HepG2 (cell line): ENCODE results near the gene UBR4. TPM values are rescaled to one million over a fixed set of nuclear protein-coding genes. Genes with fewer than 3 reads are reported as not detected.

Experiments used
- ATAC-seq: fragments of 200-7000 bp; cut with Tn5 transposase; 3 replicates; pipeline ENCODE4 v1.9.1; 2020; ENCODE audit warnings: mild to moderate bottlenecking, moderate library complexity
- BruUV-seq: library from RNA; stranded (reverse); fragments of 400-500 nt; replicated peaks from 2 replicates; lab custom pipeline; 2021; lab: Mats Ljungman, UMichigan
- CTCF ChIA-PET: fragments of 300-600 bp; formaldehyde crosslinking; extraction: SDS; loops from one replicate; lab custom pipeline; 2021; ENCODE audit warnings: low total read pairs, inconsistent platforms, low intra/inter-chr PET ratio; lab: Yijun Ruan, JAX
- POLR2A ChIA-PET: fragments of 350-600 bp; sonication (Branson Sonifier 250); formaldehyde crosslinking; loops from one replicate; lab custom pipeline; 2020; ENCODE audit warnings: antibody characterized with exemption, inconsistent platforms; lab: Yijun Ruan, JAX
- DNase-seq: peaks from one replicate; pipeline ENCODE4 v3.0.0-alpha.2; 2015; ENCODE audit warnings: low spot score
- FAIRE-seq: peaks from 3 replicates; lab custom pipeline; 2011; peaks lifted over from hg19 to GRCh38; lab: Jason Lieb, UNC
- H2AFZ ChIP-seq: one replicate; pipeline ENCODE4 v1.6.1; 2011; ENCODE audit warnings: low read length, inconsistent platforms
- H3K27ac ChIP-seq: fragments of 300-600 bp; 3 replicates; pipeline ENCODE4 v1.8.0; 2011; ENCODE audit warnings: mixed run types, mild to moderate bottlenecking, mixed read lengths, low read length, inconsistent platforms; ENCODE audit not compliant: insufficient read depth; ENCODE audit errors: extremely low read length
- H3K27me3 ChIP-seq, 2 experiments: fragments of 200-600 bp in 1 of 2; 2 replicates in 1 of 2; 3 replicates in 1 of 2; pipeline versions ENCODE4 v1.6.0 to v1.8.0; 2011; ENCODE audit warnings: low read length in 2 of 2, mild to moderate bottlenecking in 2 of 2, moderate library complexity in 2 of 2, inconsistent platforms in 1 of 2; ENCODE audit not compliant: insufficient read depth in 2 of 2, control insufficient read depth in 1 of 2
- H3K36me3 ChIP-seq, 2 experiments: fragments of 200-600 bp in 1 of 2; replicated peaks in 1 of 2; 2 replicates in 1 of 2; 3 replicates in 1 of 2; pipeline versions ENCODE4 v1.5.1 to v1.8.0; 2011; ENCODE audit warnings: low read length in 2 of 2, inconsistent platforms in 1 of 2; ENCODE audit not compliant: insufficient read depth in 2 of 2, control insufficient read depth in 1 of 2
- H3K4me1 ChIP-seq: 2 replicates; pipeline ENCODE4 v1.5.1; 2012; ENCODE audit warnings: low read length, inconsistent platforms; ENCODE audit not compliant: insufficient read depth
- H3K4me2 ChIP-seq: 2 replicates; pipeline ENCODE4 v1.6.0; 2011; ENCODE audit warnings: low read depth, low read length, inconsistent platforms
- H3K4me3 ChIP-seq, 3 experiments: fragments of 200-600 bp in 1 of 3; sonication (generic), shearing (Covaris generic) in 1 of 3; replicated peaks in 1 of 3; 2 replicates each; pipeline ENCODE4 v1.5.1; 2011 to 2016; ENCODE audit warnings: low read length in 3 of 3, inconsistent platforms in 2 of 3, low read depth in 2 of 3, mild to moderate bottlenecking in 2 of 3, control low read depth in 1 of 3, mixed read lengths in 1 of 3; ENCODE audit not compliant: insufficient read depth in 1 of 3
- H3K79me2 ChIP-seq: one replicate; pipeline ENCODE4 v1.6.1; 2011; ENCODE audit warnings: low read length, inconsistent platforms; ENCODE audit not compliant: insufficient read depth
- H3K9ac ChIP-seq: 2 replicates; pipeline ENCODE4 v1.6.0; 2011; ENCODE audit warnings: mild to moderate bottlenecking, low read depth, low read length, inconsistent platforms; ENCODE audit not compliant: insufficient read depth
- H3K9me3 ChIP-seq: 2 replicates; pipeline ENCODE4 v1.5.1; 2012; ENCODE audit warnings: mild to moderate bottlenecking, low read length
- H4K20me1 ChIP-seq: 2 replicates; pipeline ENCODE4 v1.6.0; 2011; ENCODE audit warnings: inconsistent platforms, mild to moderate bottlenecking, low read length, moderate library complexity; ENCODE audit not compliant: insufficient read depth
- BCL6 ChIP-seq: IDR thresholded peaks from 2 replicates; pipeline ENCODE4 v1.6.1; 2016; ENCODE audit warnings: missing genetic modification reagents, missing compliant biosample characterization
- CBX1 ChIP-seq: IDR thresholded peaks from one replicate; pipeline ENCODE4 v1.6.1; 2016; ENCODE audit warnings: antibody characterized with exemption, low read depth
- CREB1 ChIP-seq, 2 experiments: fragments of 450-650 bp in 1 of 2; IDR thresholded peaks; 2 replicates each; pipeline ENCODE4 v1.6.1; 2016 to 2017; ENCODE audit warnings: control low read depth in 1 of 2, mild to moderate bottlenecking in 1 of 2, missing compliant biosample characterization in 1 of 2, missing genetic modification characterization in 1 of 2
- EED ChIP-seq: sonication (generic); formaldehyde crosslinking; IDR thresholded peaks from 2 replicates; pipeline ENCODE4 v1.5.0; 2020; ENCODE audit warnings: mild to moderate bottlenecking, missing genetic modification reagents
- ELF4 ChIP-seq: sonication (generic); formaldehyde crosslinking; IDR thresholded peaks from 2 replicates; pipeline ENCODE4 v1.5.0; 2020; ENCODE audit warnings: missing genetic modification reagents, mild to moderate bottlenecking, moderate library complexity, borderline replicate concordance
- HMGXB4 ChIP-seq, 2 experiments: sonication (generic) in 1 of 2; formaldehyde crosslinking in 1 of 2; IDR thresholded peaks; 2 replicates each; pipeline versions ENCODE4 v1.4.0 to v1.6.1; 2018 to 2020; ENCODE audit warnings: missing genetic modification reagents in 2 of 2, borderline replicate concordance in 1 of 2, low read depth in 1 of 2, mild to moderate bottlenecking in 1 of 2, missing biosample characterization in 1 of 2
- HNF4G ChIP-seq, 2 experiments: sonication (generic) in 1 of 2; formaldehyde crosslinking in 1 of 2; IDR thresholded peaks; 2 replicates each; pipeline versions ENCODE4 v1.4.0 to v1.6.1; 2011 to 2020; ENCODE audit warnings: borderline replicate concordance in 2 of 2, low read depth in 2 of 2, mild to moderate bottlenecking in 2 of 2, low read length in 1 of 2, missing genetic modification reagents in 1 of 2, moderate library complexity in 1 of 2
- KDM1A ChIP-seq: IDR thresholded peaks from 2 replicates; pipeline ENCODE4 v1.6.1; 2016; ENCODE audit warnings: missing compliant biosample characterization
- NR2F6 ChIP-seq, 2 experiments: IDR thresholded peaks; 2 replicates each; pipeline ENCODE4 v1.6.1; 2016; ENCODE audit warnings: antibody characterized with exemption in 1 of 2, mild to moderate bottlenecking in 1 of 2
- PHF5A ChIP-seq: IDR thresholded peaks from one replicate; pipeline ENCODE4 v1.6.1; 2018; ENCODE audit warnings: low read depth, missing genetic modification reagents; ENCODE audit not compliant: unreplicated experiment
- RARG ChIP-seq: sonication (generic); formaldehyde crosslinking; IDR thresholded peaks from 2 replicates; pipeline ENCODE4 v1.4.0; 2020; ENCODE audit warnings: low read depth, mild to moderate bottlenecking, missing genetic modification reagents
- REPIN1 ChIP-seq: sonication (generic); formaldehyde crosslinking; IDR thresholded peaks from 2 replicates; pipeline ENCODE4 v1.8.0; 2022; ENCODE audit warnings: missing genetic modification reagents, low read depth, mild to moderate bottlenecking, borderline replicate concordance
- ZNF138 ChIP-seq: sonication (generic); formaldehyde crosslinking; IDR thresholded peaks from 2 replicates; pipeline ENCODE4 v1.5.0; 2020; ENCODE audit warnings: mild to moderate bottlenecking, low read depth, missing genetic modification reagents
- ZNF24 ChIP-seq: fragments of 450-650 bp; IDR thresholded peaks from 2 replicates; pipeline ENCODE4 v1.6.1; 2017; ENCODE audit warnings: antibody characterized with exemption, mild to moderate bottlenecking
- ZNF263 ChIP-seq: sonication (generic); formaldehyde crosslinking; IDR thresholded peaks from 2 replicates; pipeline ENCODE4 v1.4.0; 2020; ENCODE audit warnings: missing genetic modification reagents
- ZNF607 ChIP-seq: sonication (generic); formaldehyde crosslinking; IDR thresholded peaks from 2 replicates; pipeline ENCODE4 v1.5.1; 2020; ENCODE audit warnings: missing genetic modification reagents, mild to moderate bottlenecking, borderline replicate concordance
- ZNF629 ChIP-seq: sonication (generic); formaldehyde crosslinking; conservative IDR thresholded peaks from 2 replicates; pipeline ENCODE4 v1.5.0; 2020; ENCODE audit warnings: missing genetic modification reagents
- ZNF770 ChIP-seq: sonication (generic); formaldehyde crosslinking; IDR thresholded peaks from 2 replicates; pipeline ENCODE4 v1.5.0; 2020; ENCODE audit warnings: mild to moderate bottlenecking, missing genetic modification reagents
- ZNF841 ChIP-seq: sonication (generic); formaldehyde crosslinking; IDR thresholded peaks from 2 replicates; pipeline ENCODE4 v1.8.1; 2023; ENCODE audit warnings: missing genetic modification reagents, borderline replicate concordance
- WGBS: methylation state at CpG from one replicate; pipeline ENCODE4 v1.1.6; 2017; ENCODE audit warnings: low lambda C conversion rate; 5-methylcytosine and 5-hydroxymethylcytosine counted together
- in situ Hi-C: cut with HindIII; loops from 2 replicates; pipeline ENCODE4 v1.10.0; 2017; ENCODE audit warnings: low pct_unique_long_range_greater_than_20kb; ENCODE audit not compliant: extremely low pct_ligation_motif_present
- intact Hi-C: fragments of 100-400 bp; cut with micrococcal nuclease; formaldehyde crosslinking; loops from one replicate; pipeline ENCODE4 v1.10.0; 2022; ENCODE audit not compliant: unreplicated experiment
- polyA plus RNA-seq, 8 experiments: library from polyadenylated mRNA; depleted of rRNA in 3 of 8; stranded (reverse) in 7 of 8; unstranded in 1 of 8; fragments of >200 nt; fragmentation: Illumina TruSeq in 4 of 8; extraction: Trizol in 4 of 8; gene quantifications; 2 replicates each; pipeline versions ENCODE4 v1.2.1 to v1.2.3, GENCODE V29; 2011 to 2016; ENCODE audit warnings: low read depth in 4 of 8, missing spikeins in 1 of 8, mixed read lengths in 1 of 8; ENCODE audit not compliant: insufficient read depth in 1 of 8
- total RNA-seq, 5 experiments: library from RNA; depleted of rRNA; stranded (reverse); fragments of >200 nt; fragmentation: Illumina TruSeq; extraction: Trizol; gene quantifications; 2 replicates each; pipeline ENCODE4 v1.2.3, GENCODE V29; 2016; ENCODE audit warnings: low read depth in 1 of 5

The UBR4 gene
- total and polyA plus RNA-seq, 2 of the 13 experiments (the other 11 are each of a cell fraction or from before 2014, with no cell fraction given) = 59.1 to 106 TPM

DNA sequence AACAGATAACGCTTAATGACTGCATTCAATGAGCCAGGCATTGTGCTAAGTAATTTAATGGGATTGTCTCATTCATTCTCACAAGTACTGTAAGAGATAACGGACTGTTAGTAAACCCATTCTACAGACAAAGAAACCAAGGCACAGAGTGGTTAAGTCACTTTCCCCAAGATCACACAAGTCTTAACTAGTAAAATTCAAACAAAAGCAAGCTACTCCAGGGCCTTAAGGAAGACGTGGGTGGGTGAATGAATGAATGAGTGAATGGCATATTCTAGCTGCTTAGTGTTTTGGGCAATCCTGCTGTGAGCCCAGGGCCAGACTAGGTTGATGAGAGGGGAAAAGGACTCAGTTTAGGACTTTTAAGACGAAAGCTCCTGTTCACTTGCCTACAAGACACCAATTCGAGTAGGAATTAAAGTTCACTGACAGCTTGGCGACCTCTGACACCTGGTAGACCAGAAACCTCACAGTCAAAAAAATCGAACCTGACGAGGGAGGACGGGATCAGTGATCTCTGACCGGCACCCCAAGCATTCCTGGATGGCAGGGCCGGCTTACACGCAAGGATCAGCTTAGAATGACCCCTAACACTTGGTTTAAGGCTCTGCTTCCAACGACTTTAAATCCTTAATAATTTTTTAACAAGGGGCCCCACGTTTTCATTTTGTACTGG is 40.7 kb upstream of the UBR4 start:
- in situ Hi-C loops = no loop called here
- TF ChIP-seq REPIN1 (CRISPR knock-in tag) (0 out of 2 replicates have a peak, but pooled peaks have one; percentile 3), HMGXB4 (CRISPR knock-in tag; IDR thresholded peaks at IDR 0.05; ENCODE audit: borderline replicate concordance in 1 of 2, low read depth in 1 of 2) (no peak), ZNF607 (CRISPR knock-in tag) (peak; percentile 27; the same call in 1 of the 2 replicates), ZNF263 (CRISPR knock-in tag) (peak; percentile 66), ZNF138 (CRISPR knock-in tag) (0 out of 2 replicates have a peak, but pooled peaks have one; percentile 21), NR2F6 (IDR thresholded peaks at IDR 0.05) (peak; percentile 52), NR2F6 (CRISPR knock-in tag; IDR thresholded peaks at IDR 0.05) (no peak), ELF4 (CRISPR knock-in tag) (peak; percentile 67; the same call in 1 of the 2 replicates), BCL6 (CRISPR knock-in tag) (no peak), PHF5A (CRISPR knock-in tag) (no peak), HNF4G (IDR thresholded peaks at IDR 0.05; ENCODE audit: borderline replicate concordance, low read depth, low read length) (peak; percentile 16; the same call in 1 of the 2 replicates), HNF4G (CRISPR knock-in tag; IDR thresholded peaks at IDR 0.05; ENCODE audit: borderline replicate concordance, low read depth) (no peak), CREB1 (IDR thresholded peaks at IDR 0.05) (no peak), CREB1 (CRISPR knock-in tag; IDR thresholded peaks at IDR 0.05) (0 out of 2 replicates have a peak, but pooled peaks have one; percentile 36), ZNF629 (CRISPR knock-in tag) (peak; percentile 92), EED (CRISPR knock-in tag) (no peak), ZNF841 (no peak), CBX1 (no peak), ZNF24 (peak; percentile 77; the same call in 1 of the 2 replicates), KDM1A (CRISPR knock-in tag) (0 out of 2 replicates have a peak, but pooled peaks have one; percentile 31), RARG (no peak), ZNF770 (no peak)
- TF ChIP-seq, all 625 proteins: peak for 11
- Histone ChIP-seq H3K4me1 (peaks cover 38% of the 10 kb centered on the region), H3K9ac (peak overlapping the region; percentile 92), H3K36me3 (peaks cover 2 to 18% of the 10 kb centered on the region in 2 experiments; a peak in 4 of 5 replicates), H3K4me3 (peak overlapping the region; percentile 61 to 97 (median 91)), H4K20me1 (peaks cover 4% of the 10 kb centered on the region), H3K9me3 (no peaks in the 10 kb centered on the region), H3K79me2 (peaks cover 82% of the 10 kb centered on the region), H2AFZ (no peak overlapping the region), H3K27me3 (no peaks in the 10 kb centered on the region; a peak in 1 of 5 replicates), H3K27ac (peak overlapping the region; percentile 98), H3K4me2 (peak overlapping the region; percentile 88)
- CTCF ChIA-PET = no interaction called here
- POLR2A ChIA-PET = interaction anchor here (1.0 to 2.2 kb wide), 9 partner anchors 10 to 71 kb away, joined by 3 to 21 read pairs (median 6); partner anchors contain the start of genes AKR7A2 and SLC66A1
- peak; percentile 56 for FAIRE-seq
- intact Hi-C loops = no loop called here
- peak; percentile 18 for DNase-seq
- peak; percentile 33 for ATAC-seq
- WGBS = 9% methylated on average over 13 of the region's 14 CpGs
- TSS peak; percentile 88 for BruUV-seq
